Mesendoderm (in vitro differentiated cells): ENCODE results near the gene SWT1.

Source experiments
- DNase-seq: peaks from one replicate; pipeline ENCODE4 v3.0.0; 2013
- H2AK5ac ChIP-seq: 2 replicates; pipeline ENCODE4 v1.6.1; 2013; ENCODE audit warnings: low read length, inconsistent platforms
- H2BK120ac ChIP-seq: 2 replicates; pipeline ENCODE4 v1.6.1; 2013; ENCODE audit warnings: low read depth, mild to moderate bottlenecking, low read length, moderate library complexity, mixed read lengths
- H2BK15ac ChIP-seq: replicated peaks from 2 replicates; pipeline ENCODE4 v1.6.1; 2013; ENCODE audit warnings: low read depth, mild to moderate bottlenecking, moderate library complexity
- H2BK5ac ChIP-seq: 2 replicates; pipeline ENCODE4 v1.6.1; 2013; ENCODE audit warnings: low read length, inconsistent platforms
- H3K18ac ChIP-seq: 2 replicates; pipeline ENCODE4 v1.6.1; 2013; ENCODE audit warnings: mild to moderate bottlenecking, low read length, mixed read lengths
- H3K23ac ChIP-seq: one replicate; pipeline ENCODE4 v1.6.1; 2013; ENCODE audit warnings: low read length
- H3K27ac ChIP-seq: 2 replicates; pipeline ENCODE4 v1.5.1; 2013; ENCODE audit warnings: low read depth, mild to moderate bottlenecking, inconsistent platforms, low read length, moderate library complexity
- H3K27me3 ChIP-seq: 2 replicates; pipeline ENCODE4 v1.6.1; 2013; ENCODE audit warnings: low read length, control low read depth, mild to moderate bottlenecking, inconsistent platforms; ENCODE audit not compliant: insufficient read depth, poor library complexity
- H3K36me3 ChIP-seq: 2 replicates; pipeline ENCODE4 v1.6.1; 2013; ENCODE audit warnings: low read length, inconsistent platforms; ENCODE audit not compliant: control insufficient read depth, insufficient read depth
- H3K4ac ChIP-seq: one replicate; pipeline ENCODE4 v1.6.1; 2013; ENCODE audit warnings: low read depth, mild to moderate bottlenecking, low read length, moderate library complexity
- H3K4me1 ChIP-seq: 2 replicates; pipeline ENCODE4 v1.6.1; 2013; ENCODE audit warnings: low read depth, low read length, inconsistent platforms; ENCODE audit not compliant: control insufficient read depth
- H3K4me2 ChIP-seq: 2 replicates; pipeline ENCODE4 v1.6.1; 2013; ENCODE audit warnings: low read length
- H3K4me3 ChIP-seq: 2 replicates; pipeline ENCODE4 v1.5.1; 2013; ENCODE audit warnings: mild to moderate bottlenecking, low read length
- H3K56ac ChIP-seq: one replicate; pipeline ENCODE4 v1.6.1; 2013; ENCODE audit warnings: low read length
- H3K79me1 ChIP-seq: 2 replicates; pipeline ENCODE4 v1.6.1; 2013; ENCODE audit warnings: low read length, inconsistent platforms
- H3K79me2 ChIP-seq: 2 replicates; pipeline ENCODE4 v1.6.1; 2013; ENCODE audit warnings: mild to moderate bottlenecking, low read length; ENCODE audit not compliant: control insufficient read depth, insufficient read depth
- H3K9ac ChIP-seq: 2 replicates; pipeline ENCODE4 v1.6.1; 2013; ENCODE audit warnings: low read length, inconsistent platforms
- H4K5ac ChIP-seq: one replicate; pipeline ENCODE4 v1.6.1; 2013; ENCODE audit warnings: low read length
- H4K8ac ChIP-seq: one replicate; pipeline ENCODE4 v1.6.1; 2013; ENCODE audit warnings: low read depth, mild to moderate bottlenecking, control low read depth, low read length, moderate library complexity
- WGBS: extraction: QIAGEN DNeasy Blood & Tissue Kit; methylation state at CpG from one replicate; pipeline ENCODE4 v1.1.7; 2013; ENCODE audit warnings: low lambda C conversion rate, missing lambda C conversion rate; ENCODE audit not compliant: insufficient coverage; ENCODE audit errors: extremely low coverage; 5-methylcytosine and 5-hydroxymethylcytosine counted together

The SWT1 gene

DNA sequence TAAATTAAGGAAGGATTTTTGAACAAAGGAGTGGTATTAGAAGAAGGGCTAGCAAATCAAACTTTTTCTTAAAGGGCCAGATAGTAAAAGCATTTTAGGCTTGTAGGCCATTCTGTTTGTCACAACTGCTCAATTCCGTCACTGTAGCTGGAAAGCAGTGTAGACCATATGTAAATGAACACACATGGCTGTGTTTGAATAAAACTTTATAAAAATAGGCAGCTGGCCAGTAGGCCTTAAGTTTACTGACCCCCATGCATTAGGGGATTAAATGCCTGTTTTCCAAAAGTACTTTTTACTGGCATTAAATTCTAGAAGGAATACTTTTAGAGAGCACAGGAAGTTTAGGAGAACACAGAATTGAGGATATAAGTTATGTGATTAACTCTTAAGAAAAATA is 151.2 kb downstream of the SWT1 start:
- DNase-seq = no peak
- Histone ChIP-seq H3K27me3 (no peaks in the 10 kb centered on the region), H3K23ac (no peak overlapping the region), H2BK5ac (no peak overlapping the region), H3K4me1 (peaks cover 2% of the 10 kb centered on the region), H3K4me3 (no peak overlapping the region), H4K5ac (no peak overlapping the region), H2BK120ac (no peak overlapping the region), H3K27ac (no peak overlapping the region), H3K79me2 (peaks cover 31% of the 10 kb centered on the region), H2AK5ac (no peak overlapping the region), H3K56ac (no peak overlapping the region), H2BK15ac (no peak overlapping the region), H3K79me1 (peaks cover 8% of the 10 kb centered on the region), H4K8ac (no peak overlapping the region), H3K4ac (no peak overlapping the region), H3K9ac (no peak overlapping the region), H3K4me2 (no peak overlapping the region), H3K36me3 (peaks cover 10% of the 10 kb centered on the region), H3K18ac (no peak overlapping the region)
- no CpG with 5 or more reads among the region's 1 CpG for WGBS

DNA sequence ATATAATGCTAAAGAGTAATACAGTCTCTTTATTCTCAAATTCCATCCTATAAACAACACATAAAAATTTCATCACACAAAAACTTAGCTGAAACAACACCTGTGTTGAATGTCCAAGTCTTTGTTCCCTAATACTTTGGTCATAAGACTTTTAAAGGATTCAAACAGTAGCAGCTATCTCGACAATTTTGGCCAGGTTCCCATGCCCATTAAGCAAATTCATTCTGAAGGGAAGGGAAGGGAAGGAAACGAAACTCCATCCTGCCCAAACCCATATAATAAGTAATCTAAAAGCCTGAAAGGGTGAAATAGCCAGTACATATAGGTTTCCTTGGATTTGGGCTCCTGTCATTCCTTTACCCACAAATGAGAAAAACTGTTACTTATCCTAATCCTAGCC is 152.6 kb downstream of the SWT1 start:
- DNase-seq = no peak
- Histone ChIP-seq H2AK5ac (no peak overlapping the region), H3K23ac (no peak overlapping the region), H3K4me3 (no peak overlapping the region), H3K27me3 (no peaks in the 10 kb centered on the region), H3K56ac (no peak overlapping the region), H3K9ac (no peak overlapping the region), H4K5ac (no peak overlapping the region), H2BK120ac (no peak overlapping the region), H3K18ac (no peak overlapping the region), H3K79me1 (peaks cover 5% of the 10 kb centered on the region), H3K27ac (no peak overlapping the region), H3K36me3 (peaks cover 6% of the 10 kb centered on the region), H3K4me1 (peaks cover 2% of the 10 kb centered on the region), H2BK5ac (no peak overlapping the region), H2BK15ac (no peak overlapping the region), H3K4me2 (no peak overlapping the region), H3K4ac (no peak overlapping the region), H3K79me2 (peaks cover 43% of the 10 kb centered on the region), H4K8ac (no peak overlapping the region)
- no CpG with 5 or more reads among the region's 2 CpGs for WGBS

DNA sequence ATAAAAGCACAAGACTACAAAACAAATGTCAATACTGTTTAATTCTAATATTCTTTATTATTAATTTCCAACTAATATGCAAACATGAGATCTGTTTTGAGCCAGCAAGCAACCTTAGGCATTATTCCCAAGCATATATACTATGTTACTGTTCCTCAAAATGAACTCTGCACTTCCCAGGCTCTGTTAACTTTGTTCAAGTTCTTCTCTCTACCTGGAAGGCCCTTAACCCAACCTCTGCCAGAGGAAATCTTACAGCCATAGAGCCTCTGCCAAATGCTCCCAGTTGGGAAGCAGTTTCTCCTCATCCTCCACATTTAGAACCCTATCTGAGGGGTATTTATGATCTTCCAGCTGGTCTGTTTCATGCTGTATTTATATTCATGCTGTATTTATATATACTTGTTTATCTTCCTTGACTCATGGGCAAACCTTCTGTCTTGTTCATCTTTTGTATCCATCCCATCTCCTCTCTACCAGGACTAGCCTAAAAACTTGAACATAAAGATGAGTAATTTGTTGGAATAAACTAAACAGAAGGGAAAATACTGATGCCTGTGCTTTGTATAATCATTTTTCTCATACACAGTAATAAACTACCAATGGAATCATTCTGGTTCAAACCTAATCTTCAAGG is 154.7 kb downstream of the SWT1 start:
- Histone ChIP-seq H3K36me3 (peaks cover 3% of the 10 kb centered on the region), H3K56ac (no peak overlapping the region)

DNA sequence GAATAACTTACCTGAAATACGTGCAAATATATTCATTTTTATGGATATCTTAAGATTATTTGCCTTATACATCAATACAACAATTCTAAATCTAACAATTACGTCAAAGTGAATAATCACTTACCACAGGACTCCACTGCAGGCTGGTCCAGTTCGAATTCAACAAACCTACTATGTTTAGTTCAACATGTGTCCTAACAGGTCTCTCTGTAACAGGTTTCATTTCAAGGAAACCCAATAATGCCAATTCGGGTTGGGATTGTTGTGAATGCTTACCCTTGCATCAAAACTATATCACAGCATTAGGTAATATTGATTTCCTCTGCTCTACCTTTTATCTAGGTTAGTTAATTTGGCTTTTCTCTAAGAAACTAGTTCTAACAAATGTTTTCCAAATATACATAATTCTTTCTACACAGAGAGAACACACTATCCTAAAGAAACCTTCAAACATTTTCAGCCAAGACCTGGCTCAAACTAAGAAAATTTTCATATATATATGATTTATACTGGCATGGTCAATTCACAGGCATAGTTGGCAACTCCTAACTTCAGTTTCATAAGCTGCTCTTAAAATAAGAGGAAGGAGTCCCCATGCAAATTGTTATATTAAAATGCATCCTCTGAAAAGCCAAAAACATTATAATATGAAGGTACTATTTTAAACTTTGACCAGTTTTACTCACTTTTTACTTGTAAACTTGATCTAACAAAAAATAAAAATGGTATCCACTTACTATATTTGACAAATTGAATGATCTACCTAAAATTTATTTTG is 155.6 kb downstream of the SWT1 start:
- WGBS = 100% methylated on average over 2 of the region's 4 CpGs
- Histone ChIP-seq H2BK5ac (no peak overlapping the region), H3K4me2 (peak overlapping the region; percentile 12), H2BK120ac (no peak overlapping the region), H3K79me2 (peaks cover 63% of the 10 kb centered on the region), H3K79me1 (no peaks in the 10 kb centered on the region), H4K5ac (no peak overlapping the region), H3K4me3 (no peak overlapping the region), H2AK5ac (no peak overlapping the region), H2BK15ac (no peak overlapping the region), H4K8ac (no peak overlapping the region), H3K27me3 (no peaks in the 10 kb centered on the region), H3K23ac (no peak overlapping the region), H3K18ac (no peak overlapping the region), H3K9ac (peak overlapping the region; percentile 30), H3K56ac (no peak overlapping the region), H3K36me3 (peaks cover 2% of the 10 kb centered on the region), H3K27ac (no peak overlapping the region), H3K4ac (no peak overlapping the region), H3K4me1 (peaks cover 2% of the 10 kb centered on the region)
- no peak for DNase-seq

More for the DNA sequence above, 154.7 kb downstream of the SWT1 start:
- DNase-seq = no peak
- Histone ChIP-seq H2BK5ac (no peak overlapping the region), H3K18ac (no peak overlapping the region), H2AK5ac (no peak overlapping the region), H4K5ac (no peak overlapping the region), H3K27ac (no peak overlapping the region), H3K4me3 (no peak overlapping the region), H3K4me1 (peaks cover 2% of the 10 kb centered on the region), H3K23ac (no peak overlapping the region), H2BK15ac (no peak overlapping the region), H3K27me3 (no peaks in the 10 kb centered on the region), H3K79me2 (peaks cover 59% of the 10 kb centered on the region), H4K8ac (no peak overlapping the region), H3K9ac (no peak overlapping the region), H3K4ac (no peak overlapping the region), H2BK120ac (no peak overlapping the region), H3K79me1 (no peaks in the 10 kb centered on the region), H3K4me2 (no peak overlapping the region)

DNA sequence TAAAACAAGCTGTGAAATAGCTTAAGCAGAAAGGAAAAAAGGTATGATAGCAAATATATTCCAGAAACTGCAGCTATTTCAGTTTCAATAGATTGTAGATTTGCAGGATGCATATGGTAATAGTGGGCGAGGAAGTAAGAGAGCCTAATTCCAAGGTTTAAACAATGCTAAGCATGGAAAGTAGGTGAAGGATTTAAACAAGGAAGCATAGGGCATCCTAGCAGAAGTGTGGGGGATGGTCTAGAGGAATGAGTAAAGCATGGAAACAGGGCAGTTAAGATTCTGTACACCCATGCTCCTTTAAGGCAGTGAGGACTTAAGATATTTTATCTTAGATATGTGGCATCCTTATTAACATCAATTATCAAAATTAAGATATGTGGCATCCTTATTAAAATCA is 157.4 kb downstream of the SWT1 start:
- Histone ChIP-seq H3K79me2 (peaks cover 61% of the 10 kb centered on the region), H3K56ac (peak overlapping the region; percentile 54), H3K27me3 (no peaks in the 10 kb centered on the region), H2BK15ac (no peak overlapping the region), H2AK5ac (no peak overlapping the region), H3K4me3 (peak overlapping the region; percentile 48), H4K5ac (no peak overlapping the region), H3K36me3 (peaks cover 2% of the 10 kb centered on the region), H2BK120ac (no peak overlapping the region), H4K8ac (no peak overlapping the region), H3K4me1 (peaks cover 6% of the 10 kb centered on the region), H3K9ac (peak overlapping the region; percentile 35), H3K18ac (peak overlapping the region; percentile 75), H3K27ac (no peak overlapping the region), H3K23ac (no peak overlapping the region), H3K4ac (no peak overlapping the region), H2BK5ac (no peak overlapping the region), H3K79me1 (no peaks in the 10 kb centered on the region), H3K4me2 (peak overlapping the region; percentile 39)
- DNase-seq = peak; percentile 47
- WGBS = no CpG with 5 or more reads among the region's 1 CpG
